Hepatocyte (in vitro differentiated cells): Measurements from ENCODE around the gene PF4V1. TPM values are rescaled to one million over a fixed set of nuclear protein-coding genes. Genes with fewer than 3 reads are reported as not detected.
A peak's percentile ranks its signal among the peaks of the same experiment; 100 is the strongest.

Experiments
- DNase-seq: peaks from one replicate; pipeline ENCODE4 v3.0.0-alpha.2; 2016; ENCODE audit warnings: low spot score
- H2AFZ ChIP-seq: fragments of 200-600 bp; sonication (generic); 2 replicates; pipeline ENCODE4 v1.6.0; 2016; ENCODE audit warnings: antibody characterized with exemption, mild to moderate bottlenecking
- H3K27ac ChIP-seq: fragments of 200-600 bp; sonication (generic); 2 replicates; pipeline ENCODE4 v1.5.1; 2016; ENCODE audit warnings: mild to moderate bottlenecking
- H3K27me3 ChIP-seq: fragments of 200-600 bp; sonication (generic); 2 replicates; pipeline ENCODE4 v1.6.1; 2016
- H3K36me3 ChIP-seq: fragments of 200-600 bp; sonication (generic); replicated peaks from 2 replicates; pipeline ENCODE4 v1.5.1; 2016; ENCODE audit warnings: low read depth; ENCODE audit not compliant: insufficient read depth
- H3K4me1 ChIP-seq: fragments of 200-600 bp; sonication (generic); 2 replicates; pipeline ENCODE4 v1.5.1; 2016; ENCODE audit warnings: mild to moderate bottlenecking, moderate library complexity; ENCODE audit not compliant: insufficient read depth
- H3K4me2 ChIP-seq: fragments of 200-600 bp; sonication (generic); 2 replicates; pipeline ENCODE4 v1.6.0; 2016
- H3K4me3 ChIP-seq: fragments of 200-600 bp; sonication (generic); 2 replicates; pipeline ENCODE4 v1.5.1; 2016; ENCODE audit warnings: mild to moderate bottlenecking
- H3K79me2 ChIP-seq: fragments of 200-600 bp; sonication (generic); 2 replicates; pipeline ENCODE4 v1.6.0; 2017; ENCODE audit warnings: mild to moderate bottlenecking
- H3K9me2 ChIP-seq: fragments of 200-600 bp; sonication (generic); replicated peaks from 2 replicates; pipeline ENCODE4 v1.6.0; 2017; ENCODE audit warnings: mild to moderate bottlenecking; ENCODE audit not compliant: insufficient read depth
- H3K9me3 ChIP-seq: fragments of 200-600 bp; sonication (generic); 2 replicates; pipeline ENCODE4 v1.5.1; 2016; ENCODE audit warnings: low read depth, mild to moderate bottlenecking
- H4K20me1 ChIP-seq: fragments of 200-600 bp; sonication (generic); 2 replicates; pipeline ENCODE4 v1.6.0; 2016; ENCODE audit warnings: mild to moderate bottlenecking; ENCODE audit not compliant: insufficient read depth, poor library complexity, severe bottlenecking
- CTCF ChIP-seq: fragments of 200-600 bp; sonication (generic); IDR thresholded peaks from 2 replicates; pipeline ENCODE4 v1.5.1; 2016; ENCODE audit warnings: antibody characterized with exemption, mild to moderate bottlenecking; ENCODE audit not compliant: poor library complexity
- EZH2 ChIP-seq: fragments of 200-600 bp; sonication (generic); IDR thresholded peaks from 2 replicates; pipeline ENCODE4 v1.6.1; 2016; ENCODE audit warnings: antibody characterized with exemption, mild to moderate bottlenecking, borderline replicate concordance
- EZH2phosphoT487 ChIP-seq: fragments of 200-600 bp; sonication (generic); IDR thresholded peaks from one replicate; pipeline ENCODE4 v1.6.1; 2018; ENCODE audit warnings: antibody characterized with exemption, mild to moderate bottlenecking, low read depth, moderate library complexity; ENCODE audit not compliant: unreplicated experiment, severe bottlenecking
- WGBS: methylation state at CpG from one replicate; pipeline ENCODE4 v1.1.6; 2016; ENCODE audit warnings: low lambda C conversion rate; ENCODE audit errors: missing lambda C conversion rate; 5-methylcytosine and 5-hydroxymethylcytosine counted together
- polyA plus RNA-seq: library from polyadenylated mRNA; unstranded; fragments of >200 nt; fragmentation: Nextera tagmentation; extraction: Ambion mirVana; gene quantifications from 2 replicates; pipeline ENCODE4 v1.2.1, GENCODE V29; 2016
- total RNA-seq: library from RNA; depleted of rRNA; stranded (reverse); fragments of >200 nt; gene quantifications from 2 replicates; pipeline ENCODE4 v1.2.3, GENCODE V29; 2014

PF4V1 gene
- total and polyA plus RNA-seq, 2 experiments from 2014 or later: not detected

DNA sequence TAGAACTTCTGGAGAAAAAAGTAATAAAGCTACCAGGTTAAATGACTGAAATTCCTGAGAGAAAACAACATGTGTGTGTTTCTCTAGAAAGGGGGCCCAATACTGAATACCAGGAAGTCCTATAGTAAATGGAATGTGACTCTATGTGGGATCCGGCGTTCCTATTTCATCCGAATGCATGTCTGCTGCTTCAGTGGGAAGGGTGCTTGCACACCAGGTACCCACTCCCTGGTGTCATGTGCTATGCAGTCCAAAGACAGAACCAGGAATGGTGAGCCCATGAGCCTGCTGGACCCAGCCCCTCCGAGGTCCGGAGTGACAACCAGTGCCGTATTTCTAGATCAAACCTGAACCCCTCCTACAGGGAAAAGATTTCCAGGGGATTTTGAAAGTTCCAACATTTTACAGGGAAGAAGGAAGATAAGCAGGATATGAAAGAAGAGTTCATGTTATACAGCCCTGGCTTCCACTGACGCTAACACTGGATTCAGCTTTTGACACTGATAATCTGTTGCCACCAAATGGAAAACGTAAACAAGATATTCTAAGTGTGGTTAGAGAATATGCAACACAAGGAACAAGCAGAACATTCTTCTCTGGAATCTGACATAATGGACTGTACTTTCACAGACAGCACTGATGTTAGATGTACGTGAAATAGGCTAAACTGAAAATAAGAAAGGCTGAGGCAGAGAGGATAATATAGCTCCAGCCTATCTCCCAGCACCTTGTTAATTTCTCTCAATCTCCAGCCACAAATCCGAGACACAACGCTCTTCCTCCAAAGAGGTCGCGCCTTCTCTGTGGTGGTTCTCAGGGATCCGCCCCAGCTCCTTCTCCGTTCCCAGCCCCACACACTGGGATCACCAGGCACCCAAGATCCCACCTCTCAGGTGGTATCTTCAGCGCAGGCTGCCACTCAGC lies 15.4 kb downstream of the PF4V1 start:
- DNase-seq: no peak
- Histone ChIP-seq H3K27me3 (peaks cover 3% of the 10 kb centered on the region), H3K4me2 (peak overlapping the region; percentile 95), H3K36me3 (no peaks in the 10 kb centered on the region), H3K27ac (no peak overlapping the region), H3K9me2 (no peaks in the 10 kb centered on the region), H4K20me1 (no peaks in the 10 kb centered on the region), H2AFZ (peak overlapping the region; percentile 88), H3K4me3 (peak overlapping the region; percentile 66), H3K9me3 (no peaks in the 10 kb centered on the region), H3K79me2 (no peaks in the 10 kb centered on the region), H3K4me1 (peaks cover 5% of the 10 kb centered on the region)
- WGBS: 31% methylated on average over 16 of the region's 16 CpGs
- TF ChIP-seq EZH2: no peak
- TF ChIP-seq EZH2phosphoT487: no peak
- no peak for TF ChIP-seq CTCF

DNA sequence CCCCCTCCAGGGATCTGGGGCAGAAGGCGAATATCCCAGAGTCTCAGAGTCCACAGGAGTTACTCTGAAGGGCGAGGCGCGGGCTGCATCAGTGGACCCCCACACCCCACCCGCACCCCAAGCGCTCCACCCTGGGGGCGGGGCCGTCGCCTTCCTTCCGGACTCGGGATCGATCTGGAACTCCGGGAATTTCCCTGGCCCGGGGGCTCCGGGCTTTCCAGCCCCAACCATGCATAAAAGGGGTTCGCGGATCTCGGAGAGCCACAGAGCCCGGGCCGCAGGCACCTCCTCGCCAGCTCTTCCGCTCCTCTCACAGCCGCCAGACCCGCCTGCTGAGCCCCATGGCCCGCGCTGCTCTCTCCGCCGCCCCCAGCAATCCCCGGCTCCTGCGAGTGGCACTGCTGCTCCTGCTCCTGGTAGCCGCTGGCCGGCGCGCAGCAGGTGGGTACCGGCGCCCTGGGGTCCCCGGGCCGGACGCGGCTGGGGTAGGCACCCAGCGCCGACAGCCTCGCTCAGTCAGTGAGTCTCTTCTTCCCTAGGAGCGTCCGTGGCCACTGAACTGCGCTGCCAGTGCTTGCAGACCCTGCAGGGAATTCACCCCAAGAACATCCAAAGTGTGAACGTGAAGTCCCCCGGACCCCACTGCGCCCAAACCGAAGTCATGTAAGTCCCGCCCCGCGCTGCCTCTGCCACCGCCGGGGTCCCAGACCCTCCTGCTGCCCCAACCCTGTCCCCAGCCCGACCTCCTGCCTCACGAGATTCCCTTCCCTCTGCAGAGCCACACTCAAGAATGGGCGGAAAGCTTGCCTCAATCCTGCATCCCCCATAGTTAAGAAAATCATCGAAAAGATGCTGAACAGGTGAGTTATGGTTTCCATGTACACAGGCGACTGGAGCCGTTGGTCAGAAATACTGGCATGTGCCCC lies 16.3 kb downstream of the PF4V1 start, which contains the start of gene CXCL1:
TSS of gene CXCL1 (plus strand) at position 264 of the 926 bp plus-strand sequence. CDS start at position 342, 78 bp downstream.
- no peak within 1 kb of the TSS for H3K27ac ChIP-seq
- H3K4me2 ChIP-seq: peak within 1 kb of the TSS; percentile 95
- H3K79me2 ChIP-seq: no peaks in the 10 kb centered on the region
- DNase-seq: peak; percentile 54
- H3K27me3 ChIP-seq: peaks cover 3% of the 10 kb centered on the region
- peak within 1 kb of the TSS; percentile 66 for H3K4me3 ChIP-seq
- H3K9me3 ChIP-seq: no peaks in the 10 kb centered on the region
- no peaks in the 10 kb centered on the region for H3K9me2 ChIP-seq
- H2AFZ ChIP-seq: peak within 1 kb of the TSS; percentile 88
- peaks cover 5% of the 10 kb centered on the region for H3K4me1 ChIP-seq
- TF ChIP-seq EZH2phosphoT487: no peak
- no peak for TF ChIP-seq EZH2
- no peak for TF ChIP-seq CTCF
- H3K36me3 ChIP-seq: no peaks in the 10 kb centered on the region
- H4K20me1 ChIP-seq: no peaks in the 10 kb centered on the region
- 7% methylated on average over 61 of the region's 61 CpGs for WGBS

DNA sequence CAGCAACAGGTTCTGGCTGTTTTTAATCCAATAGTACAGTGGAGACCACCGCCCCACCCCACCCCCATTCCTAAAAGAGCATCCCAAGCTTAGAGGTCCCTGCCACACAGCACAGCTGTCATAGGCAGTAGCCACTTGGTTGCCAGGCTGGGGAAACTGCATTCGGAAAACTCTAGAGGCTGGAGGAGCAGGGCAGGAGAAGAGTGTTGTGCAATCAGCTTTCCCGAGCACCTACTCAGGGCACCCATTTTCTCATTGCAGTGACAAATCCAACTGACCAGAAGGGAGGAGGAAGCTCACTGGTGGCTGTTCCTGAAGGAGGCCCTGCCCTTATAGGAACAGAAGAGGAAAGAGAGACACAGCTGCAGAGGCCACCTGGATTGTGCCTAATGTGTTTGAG lies 17.2 kb downstream of the PF4V1 start:
- H3K4me2 ChIP-seq: peak overlapping the region; percentile 95
- H3K4me1 ChIP-seq: peaks cover 5% of the 10 kb centered on the region
- no peak overlapping the region for H3K4me3 ChIP-seq
- no peak for DNase-seq
- H3K36me3 ChIP-seq: no peaks in the 10 kb centered on the region
- H3K79me2 ChIP-seq: no peaks in the 10 kb centered on the region
- peaks cover 3% of the 10 kb centered on the region for H3K27me3 ChIP-seq
- H2AFZ ChIP-seq: no peak overlapping the region
- TF ChIP-seq EZH2: no peak
- TF ChIP-seq CTCF: no peak
- TF ChIP-seq EZH2phosphoT487: no peak
- no peaks in the 10 kb centered on the region for H3K9me3 ChIP-seq
- WGBS: 96% methylated on average over 3 of the region's 3 CpGs
- no peaks in the 10 kb centered on the region for H3K9me2 ChIP-seq
- H4K20me1 ChIP-seq: no peaks in the 10 kb centered on the region
- no peak overlapping the region for H3K27ac ChIP-seq
